Endothelial cell of umbilical vein (primary cell): ENCODE measurements around the gene RARA. TPM values are rescaled to one million over a fixed set of nuclear protein-coding genes. Genes with fewer than 3 reads are reported as not detected.

Experiments
- BruUV-seq: library from RNA; stranded (reverse); fragments of 400-500 nt; replicated peaks from 2 replicates; lab custom pipeline; 2021; lab: Mats Ljungman, UMichigan
- CTCF ChIA-PET: fragments of 300-600, 350-600 bp; sonication (Branson Sonifier 250); formaldehyde crosslinking; loops from one replicate; lab custom pipeline; 2021; ENCODE audit warnings: antibody characterized with exemption, inconsistent platforms; lab: Charles Lee
- POLR2A ChIA-PET: fragments of 300-600, 350-600 bp; sonication (Branson Sonifier 250); formaldehyde crosslinking; loops from one replicate; lab custom pipeline; 2021; ENCODE audit warnings: antibody characterized with exemption, inconsistent platforms; lab: Charles Lee
- DNase-seq: peaks from one replicate; pipeline ENCODE4 v3.0.0-alpha.2; 2011; ENCODE audit warnings: low read depth, low spot score
- FAIRE-seq: peaks from 2 replicates; lab custom pipeline; 2011; peaks lifted over from hg19 to GRCh38; lab: Jason Lieb, UNC
- H2AFZ ChIP-seq: 2 replicates; pipeline ENCODE4 v1.6.0; 2012; ENCODE audit warnings: low read depth, low read length, control low read depth, inconsistent platforms
- H3K27ac ChIP-seq: 2 replicates; pipeline ENCODE4 v1.5.1; 2011; ENCODE audit warnings: low read depth, mild to moderate bottlenecking, control low read depth, low read length, moderate library complexity; ENCODE audit not compliant: insufficient read depth
- H3K27me3 ChIP-seq, 2 experiments: 2 replicates each; pipeline versions ENCODE4 v1.6.0 to v1.6.1; 2011; ENCODE audit warnings: low read length in 2 of 2, mixed read lengths in 1 of 2; ENCODE audit not compliant: control insufficient read depth in 2 of 2, insufficient read depth in 2 of 2
- H3K36me3 ChIP-seq, 2 experiments: 2 replicates in 1 of 2; 3 replicates in 1 of 2; pipeline ENCODE4 v1.5.1; 2011; ENCODE audit warnings: low read length in 2 of 2, mild to moderate bottlenecking in 1 of 2, moderate library complexity in 1 of 2; ENCODE audit not compliant: control insufficient read depth in 2 of 2, insufficient read depth in 2 of 2; ENCODE audit errors: extremely low read depth in 1 of 2
- H3K4me1 ChIP-seq: 3 replicates; pipeline ENCODE4 v1.5.1; 2011; ENCODE audit warnings: mild to moderate bottlenecking, low read length; ENCODE audit not compliant: control insufficient read depth, insufficient read depth; ENCODE audit errors: extremely low read depth
- H3K4me2 ChIP-seq: 2 replicates; pipeline ENCODE4 v1.6.1; 2011; ENCODE audit warnings: low read length, control low read depth, mixed read lengths; ENCODE audit not compliant: insufficient read depth
- H3K4me3 ChIP-seq, 3 experiments: fragments of 200-600 bp in 1 of 3; sonication (generic), shearing (Covaris generic) in 1 of 3; replicated peaks in 1 of 3; 2 replicates each; pipeline ENCODE4 v1.5.1; 2011 to 2016; ENCODE audit warnings: control low read depth in 3 of 3, low read length in 3 of 3, mild to moderate bottlenecking in 2 of 3, inconsistent platforms in 1 of 3, low read depth in 1 of 3, moderate library complexity in 1 of 3; ENCODE audit not compliant: insufficient read depth in 1 of 3
- H3K79me2 ChIP-seq: 2 replicates; pipeline ENCODE4 v1.6.0; 2012; ENCODE audit warnings: low read length, inconsistent platforms; ENCODE audit not compliant: control insufficient read depth, insufficient read depth
- H3K9ac ChIP-seq: replicated peaks from 2 replicates; pipeline ENCODE3; 2011; ENCODE audit warnings: low read length, control low read depth; ENCODE audit not compliant: insufficient read depth; ENCODE audit errors: extremely low read depth
- H3K9me1 ChIP-seq: replicated peaks from 3 replicates; pipeline ENCODE4 v1.6.0; 2011; ENCODE audit warnings: mild to moderate bottlenecking, low read length; ENCODE audit not compliant: control insufficient read depth, insufficient read depth; ENCODE audit errors: extremely low read depth
- H3K9me3 ChIP-seq: replicated peaks from 2 replicates; pipeline ENCODE4 v1.5.1; 2012; ENCODE audit warnings: low read length, inconsistent platforms; ENCODE audit not compliant: control insufficient read depth, insufficient read depth
- H4K20me1 ChIP-seq: replicated peaks from 2 replicates; pipeline ENCODE3; 2011; ENCODE audit warnings: mild to moderate bottlenecking, low read length; ENCODE audit not compliant: control insufficient read depth, insufficient read depth; ENCODE audit errors: extremely low read depth
- CTCF ChIP-seq, 2 donors: IDR thresholded peaks; 1 replicate in 1 of 2; 2 replicates in 1 of 2; pipeline ENCODE4 v1.5.1; 2011; ENCODE audit warnings: low read length in 2 of 2, mild to moderate bottlenecking in 2 of 2, moderate library complexity in 2 of 2, control low read depth in 1 of 2, inconsistent platforms in 1 of 2, low read depth in 1 of 2; ENCODE audit not compliant: insufficient read depth in 1 of 2; ENCODE audit errors: extremely low read depth in 1 of 2
- EZH2 ChIP-seq: IDR thresholded peaks from 2 replicates; pipeline ENCODE4 v1.6.1; 2012; ENCODE audit warnings: borderline replicate concordance, low read depth, mild to moderate bottlenecking, moderate library complexity, low read length, inconsistent platforms; ENCODE audit not compliant: severe bottlenecking
- FOS ChIP-seq: IDR thresholded peaks from 2 replicates; pipeline ENCODE4 v1.6.1; 2011; ENCODE audit warnings: mild to moderate bottlenecking, low read length, moderate library complexity, borderline replicate concordance; ENCODE audit not compliant: insufficient read depth
- GATA2 ChIP-seq: IDR thresholded peaks from 2 replicates; pipeline ENCODE4 v1.7.0; 2011; ENCODE audit warnings: low read depth, mild to moderate bottlenecking, moderate library complexity, mixed read lengths, low read length; ENCODE audit not compliant: insufficient read length, insufficient read depth
- JUN ChIP-seq: IDR thresholded peaks from 2 replicates; pipeline ENCODE4 v1.6.1; 2011; ENCODE audit warnings: borderline replicate concordance, low read depth; ENCODE audit not compliant: insufficient read length, insufficient read depth
- MAX ChIP-seq: IDR thresholded peaks from 2 replicates; pipeline ENCODE4 v1.6.1; 2011; ENCODE audit not compliant: insufficient read depth, insufficient read length
- MYC ChIP-seq: IDR thresholded peaks from one replicate; pipeline ENCODE4 v1.6.1; 2011; ENCODE audit warnings: mild to moderate bottlenecking, low read depth, low read length
- POLR2A ChIP-seq: IDR thresholded peaks from 2 replicates; pipeline ENCODE4 v1.6.1; 2012; ENCODE audit warnings: low read depth, mild to moderate bottlenecking, control low read depth, low read length
- POLR2AphosphoS5 ChIP-seq: IDR thresholded peaks from 2 replicates; pipeline ENCODE4 v1.6.1; 2012; ENCODE audit warnings: low read depth, mild to moderate bottlenecking, control low read depth, low read length, moderate library complexity; ENCODE audit not compliant: insufficient read depth
- dilution Hi-C: fragments of 300-500 bp; cut with MboI; formaldehyde crosslinking; loops from one replicate; pipeline ENCODE4 v1.15.0; 2019; ENCODE audit warnings: low sequenced_read_pairs; ENCODE audit not compliant: extremely low pct_ligation_motif_present
- intact Hi-C: fragments of 100-400 bp; cut with micrococcal nuclease; formaldehyde crosslinking; loops from one replicate; pipeline ENCODE4 v1.10.0; 2022
- polyA plus RNA-seq, 4 experiments: library from polyadenylated mRNA; depleted of rRNA in 3 of 4; stranded (reverse) in 3 of 4; unstranded in 1 of 4; fragments of >200 nt; gene quantifications; 2 replicates each; pipeline versions ENCODE4 v1.2.1 to v1.2.3, GENCODE V29; 2011 to 2012; ENCODE audit warnings: missing spikeins in 1 of 4
- total RNA-seq: library from RNA; stranded (reverse); gene quantifications from 2 replicates; pipeline ENCODE4 v1.2.3, GENCODE V29; 2021

Gene RARA
- total and polyA plus RNA-seq, 2 donors (not counting 3 experiments of a cell fraction or from before 2014, with no cell fraction given), result 11.9 to 37.8 TPM

- ChIA-PET POLR2A (no interaction called here), CTCF (no interaction called here)
- DNase-seq (no peak), FAIRE-seq (no peak)
- dilution Hi-C loops (no loop called here), intact Hi-C loops (no loop called here)
- no peak for TF ChIP-seq GATA2
- TF ChIP-seq MAX, result no peak
- TF ChIP-seq FOS, result no peak
- no peak for TF ChIP-seq POLR2AphosphoS5
- no peak for TF ChIP-seq JUN
- no peak for TF ChIP-seq EZH2
- TF ChIP-seq MYC, result no peak
- TF ChIP-seq POLR2A, result no peak
- TF ChIP-seq CTCF (IDR thresholded peaks at IDR 0.05; ENCODE audit: extremely low read depth in 1 of 2, insufficient read depth in 1 of 2, low read depth in 1 of 2, low read length in 2 of 2), result no peak
- H3K27me3 ChIP-seq, result no peaks in the 10 kb centered on the region
- no peaks in the 10 kb centered on the region for H4K20me1 ChIP-seq
- no peaks in the 10 kb centered on the region for H3K9me1 ChIP-seq
- H2AFZ ChIP-seq, result no peak overlapping the region
- no peak overlapping the region for H3K4me3 ChIP-seq
- peaks cover 16 to 31% of the 10 kb centered on the region in 2 experiments for H3K36me3 ChIP-seq
- TSS peak; percentile 54 for BruUV-seq
- no peaks in the 10 kb centered on the region for H3K9me3 ChIP-seq
- no peak overlapping the region for H3K27ac ChIP-seq
- H3K79me2 ChIP-seq, result no peaks in the 10 kb centered on the region
- no peak overlapping the region for H3K4me2 ChIP-seq
- no peaks in the 10 kb centered on the region for H3K4me1 ChIP-seq
- H3K9ac ChIP-seq, result no peak overlapping the region
These were observed 44.4 kb upstream of the RARA start for GRCh38 chr17:40264458-40265185.
